H9 (cell line): Measurements from ENCODE around the gene C1QL1. TPM values are rescaled to one million over a fixed set of nuclear protein-coding genes. Genes with fewer than 3 reads are reported as not detected.

Source experiments
- DNase-seq: peaks from one replicate; pipeline ENCODE4 v3.0.0-alpha.2; 2017
- H2AFZ ChIP-seq: one replicate; pipeline ENCODE4 v1.6.1; 2013; ENCODE audit warnings: mild to moderate bottlenecking, low read length, control low read depth, moderate library complexity
- H2AK5ac ChIP-seq: 2 replicates; pipeline ENCODE4 v1.6.1; 2013; ENCODE audit warnings: low read length, control low read depth, mixed read lengths; ENCODE audit not compliant: insufficient read length
- H2BK120ac ChIP-seq: one replicate; pipeline ENCODE4 v1.6.1; 2013; ENCODE audit warnings: low read depth, mild to moderate bottlenecking, low read length, control low read depth, inconsistent platforms; ENCODE audit not compliant: poor library complexity, severe bottlenecking
- H2BK12ac ChIP-seq: 2 replicates; pipeline ENCODE4 v1.6.1; 2013; ENCODE audit warnings: low read length, control low read depth, mixed read lengths, low read depth; ENCODE audit not compliant: insufficient read length
- H2BK15ac ChIP-seq: 2 replicates; pipeline ENCODE4 v1.6.1; 2013; ENCODE audit warnings: low read depth, low read length, control low read depth
- H2BK20ac ChIP-seq: one replicate; pipeline ENCODE4 v1.6.1; 2013; ENCODE audit warnings: low read depth, mild to moderate bottlenecking, low read length, control low read depth, inconsistent platforms; ENCODE audit not compliant: poor library complexity, severe bottlenecking
- H2BK5ac ChIP-seq: 2 replicates; pipeline ENCODE4 v1.6.1; 2013; ENCODE audit warnings: low read length, control low read depth, mixed read lengths; ENCODE audit not compliant: insufficient read length
- H3K14ac ChIP-seq: 2 replicates; pipeline ENCODE4 v1.6.1; 2013; ENCODE audit warnings: low read length, control low read depth; ENCODE audit not compliant: insufficient read depth
- H3K18ac ChIP-seq: 2 replicates; pipeline ENCODE4 v1.6.1; 2013; ENCODE audit warnings: low read depth, mild to moderate bottlenecking, mixed read lengths, low read length, control low read depth; ENCODE audit not compliant: insufficient read length
- H3K23ac ChIP-seq: 2 replicates; pipeline ENCODE4 v1.6.1; 2013; ENCODE audit warnings: low read length, control low read depth, mixed read lengths, low read depth; ENCODE audit not compliant: insufficient read length
- H3K23me2 ChIP-seq: 2 replicates; pipeline ENCODE4 v1.6.1; 2013; ENCODE audit warnings: low read depth, mild to moderate bottlenecking, mixed read lengths, low read length, control low read depth; ENCODE audit not compliant: insufficient read length, poor library complexity, severe bottlenecking
- H3K27ac ChIP-seq: 2 replicates; pipeline ENCODE4 v1.5.1; 2013; ENCODE audit warnings: low read length, control low read depth, mixed read lengths, low read depth; ENCODE audit not compliant: insufficient read length
- H3K27me3 ChIP-seq: 2 replicates; pipeline ENCODE4 v1.6.1; 2013; ENCODE audit warnings: low read length, control low read depth, inconsistent platforms; ENCODE audit not compliant: insufficient read depth
- H3K4ac ChIP-seq: 2 replicates; pipeline ENCODE4 v1.6.1; 2013; ENCODE audit warnings: low read depth, mild to moderate bottlenecking, control low read depth, inconsistent platforms, low read length, moderate library complexity
- H3K4me1 ChIP-seq: 2 replicates; pipeline ENCODE4 v1.6.1; 2013; ENCODE audit warnings: low read length, control low read depth, inconsistent platforms; ENCODE audit not compliant: insufficient read depth
- H3K4me2 ChIP-seq: 2 replicates; pipeline ENCODE4 v1.6.1; 2013; ENCODE audit warnings: low read length, control low read depth, mixed read lengths; ENCODE audit not compliant: insufficient read length, insufficient read depth
- H3K56ac ChIP-seq: 2 replicates; pipeline ENCODE4 v1.6.1; 2013; ENCODE audit warnings: low read depth, mild to moderate bottlenecking, mixed read lengths, low read length, control low read depth; ENCODE audit not compliant: insufficient read length
- H3K79me1 ChIP-seq: 2 replicates; pipeline ENCODE4 v1.6.1; 2013; ENCODE audit warnings: low read depth, mild to moderate bottlenecking, moderate library complexity, low read length, control low read depth, inconsistent platforms; ENCODE audit not compliant: insufficient read depth, poor library complexity, severe bottlenecking
- H3K79me2 ChIP-seq: 2 replicates; pipeline ENCODE4 v1.6.1; 2013; ENCODE audit warnings: low read length, control low read depth, inconsistent platforms; ENCODE audit not compliant: insufficient read depth
- H3K9ac ChIP-seq: 2 replicates; pipeline ENCODE4 v1.6.1; 2013; ENCODE audit warnings: low read length, control low read depth, mixed read lengths; ENCODE audit not compliant: insufficient read length; ENCODE audit errors: extremely low read depth
- H3K9me3 ChIP-seq: one replicate; pipeline ENCODE4 v1.6.1; 2013; ENCODE audit warnings: low read depth, low read length, inconsistent platforms; ENCODE audit not compliant: control insufficient read depth
- H3T11ph ChIP-seq: one replicate; pipeline ENCODE4 v1.6.1; 2013; ENCODE audit warnings: mild to moderate bottlenecking, low read length, control low read depth, inconsistent platforms
- H4K20me1 ChIP-seq: one replicate; pipeline ENCODE4 v1.6.1; 2013; ENCODE audit not compliant: control insufficient read depth, insufficient read length, insufficient read depth
- H4K5ac ChIP-seq: 2 replicates; pipeline ENCODE4 v1.6.1; 2013; ENCODE audit warnings: low read depth, mild to moderate bottlenecking, mixed read lengths, low read length, control low read depth; ENCODE audit not compliant: insufficient read length
- H4K8ac ChIP-seq: replicated peaks from 2 replicates; pipeline ENCODE4 v1.6.1; 2013; ENCODE audit warnings: low read length, control low read depth, mixed read lengths, low read depth; ENCODE audit not compliant: insufficient read length
- H4K91ac ChIP-seq: 2 replicates; pipeline ENCODE4 v1.6.1; 2013; ENCODE audit warnings: low read depth, mild to moderate bottlenecking, moderate library complexity, mixed read lengths, low read length, control low read depth; ENCODE audit not compliant: insufficient read length
- H3K27ac Mint-ChIP-seq, 3 experiments: 2 replicates in 2 of 3; 3 replicates in 1 of 3; pipeline ENCODE4 v1.8.0; 2020 to 2021; ENCODE audit warnings: mixed read lengths in 3 of 3, mild to moderate bottlenecking in 1 of 3, moderate library complexity in 1 of 3
- H3K27me3 Mint-ChIP-seq: 2 replicates; pipeline ENCODE4 v1.8.0; 2021; ENCODE audit warnings: low read depth, mild to moderate bottlenecking, moderate library complexity, mixed read lengths
- H3K36me3 Mint-ChIP-seq, 3 experiments: 2 replicates in 2 of 3; 3 replicates in 1 of 3; pipeline ENCODE4 v1.8.0; 2020 to 2021; ENCODE audit warnings: low read depth in 3 of 3, mixed read lengths in 3 of 3; ENCODE audit not compliant: insufficient read depth in 1 of 3
- H3K4me1 Mint-ChIP-seq, 2 experiments: 2 replicates each; pipeline ENCODE4 v1.8.0; 2020; ENCODE audit warnings: mixed read lengths in 2 of 2
- H3K4me3 Mint-ChIP-seq, 2 experiments: 2 replicates in 1 of 2; 3 replicates in 1 of 2; pipeline ENCODE4 v1.8.0; 2020 to 2021; ENCODE audit warnings: mild to moderate bottlenecking in 2 of 2, mixed read lengths in 2 of 2, moderate library complexity in 1 of 2
- H3K9me3 Mint-ChIP-seq, 2 experiments: 2 replicates in 1 of 2; 3 replicates in 1 of 2; pipeline ENCODE4 v1.8.0; 2020; ENCODE audit warnings: mild to moderate bottlenecking in 2 of 2, mixed read lengths in 2 of 2, moderate library complexity in 1 of 2
- WGBS: extraction: QIAGEN DNeasy Blood & Tissue Kit; methylation state at CpG from one replicate; pipeline ENCODE4 v1.1.7; 2013; ENCODE audit warnings: missing lambda C conversion rate, low lambda C conversion rate, mixed read lengths; ENCODE audit not compliant: insufficient read length; ENCODE audit errors: extremely low coverage; 5-methylcytosine and 5-hydroxymethylcytosine counted together
- total RNA-seq: library from RNA; stranded (reverse); gene quantifications from 2 replicates; pipeline ENCODE4 v1.2.1, GENCODE V29; 2021
- TF ChIP-seq, protein P1 (sequence below): fragments of 200-600 bp; sonication (generic); conservative IDR thresholded peaks from 3 replicates; pipeline ENCODE4 v1.8.0; 2021; ENCODE audit warnings: antibody characterized with exemption, mild to moderate bottlenecking

The C1QL1 gene
- total RNA-seq, 1 experiment from 2014 or later: 6.0 TPM

DNA sequence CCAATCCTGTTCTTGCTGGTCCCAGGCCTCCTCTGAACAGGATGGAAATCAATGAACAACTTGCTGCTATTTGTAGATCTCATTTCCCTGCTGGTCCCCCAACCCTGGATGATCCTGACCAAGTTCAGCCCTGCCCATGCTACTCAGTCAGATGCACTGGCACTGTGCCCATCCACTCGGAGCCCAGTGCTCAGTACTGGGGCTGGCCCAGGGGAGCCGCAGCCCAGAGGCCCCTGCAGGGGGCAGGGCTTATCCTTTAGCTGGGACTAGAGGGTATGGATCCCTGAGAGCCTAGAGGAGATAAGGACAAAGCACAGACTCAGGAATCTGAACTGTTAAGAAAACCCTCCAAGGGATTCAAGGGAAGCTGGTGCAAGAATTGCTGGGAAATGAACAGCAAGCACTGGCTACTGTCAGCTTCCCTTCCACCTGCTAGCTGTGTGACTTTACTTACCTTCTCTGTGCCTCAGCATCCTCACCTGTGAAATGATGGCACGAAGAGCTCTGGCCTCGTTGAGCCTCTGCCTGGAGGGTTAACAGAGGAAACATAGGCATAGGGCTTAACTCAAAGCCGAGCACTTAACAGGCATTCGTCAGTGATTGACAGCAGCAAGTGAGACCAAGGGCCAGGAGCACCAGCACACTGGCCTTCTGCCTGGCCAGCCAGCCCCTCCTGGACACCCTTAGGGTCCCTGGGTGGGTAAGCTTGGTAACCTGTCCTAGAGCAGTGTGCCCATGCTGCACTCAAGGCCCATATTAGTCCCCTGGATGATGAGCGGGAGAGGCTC lies 29.8 kb upstream of the C1QL1 start:
- peaks cover 28% of the 10 kb centered on the region for H3K27me3 Mint-ChIP-seq
- H3K27ac ChIP-seq: no peak overlapping the region
- H4K20me1 ChIP-seq: no peaks in the 10 kb centered on the region
- H2AK5ac ChIP-seq: no peak overlapping the region
- H2BK20ac ChIP-seq: no peak overlapping the region
- DNase-seq: no peak
- H3K23ac ChIP-seq: no peak overlapping the region
- no peak overlapping the region for H3K18ac ChIP-seq
- no peaks in the 10 kb centered on the region for H3K79me2 ChIP-seq
- H3K14ac ChIP-seq: no peak overlapping the region; the same call in 1 of the 2 replicates
- H3K23me2 ChIP-seq: no peaks in the 10 kb centered on the region
- no peak overlapping the region for H2BK5ac ChIP-seq
- H2AFZ ChIP-seq: no peak overlapping the region
- H3K27me3 ChIP-seq: no peaks in the 10 kb centered on the region; the same call in 1 of the 2 replicates
- no peak overlapping the region for H3K9ac ChIP-seq
- no peak overlapping the region for H3K4me3 Mint-ChIP-seq
- no peak overlapping the region for H2BK120ac ChIP-seq
- no peak overlapping the region for H2BK15ac ChIP-seq
- no peak overlapping the region for H3K4ac ChIP-seq
- no peaks in the 10 kb centered on the region for H3K79me1 ChIP-seq
- no peaks in the 10 kb centered on the region; a peak in 2 of 7 replicates for H3K36me3 Mint-ChIP-seq
- no peak overlapping the region for H4K91ac ChIP-seq
- H3T11ph ChIP-seq: no peak overlapping the region
- H3K4me1 ChIP-seq: no peaks in the 10 kb centered on the region
- whole genome bisulfite sequencing: no CpG with 5 or more reads among the region's 7 CpGs
- no peak overlapping the region for H2BK12ac ChIP-seq
- TF ChIP-seq, protein P1, sequence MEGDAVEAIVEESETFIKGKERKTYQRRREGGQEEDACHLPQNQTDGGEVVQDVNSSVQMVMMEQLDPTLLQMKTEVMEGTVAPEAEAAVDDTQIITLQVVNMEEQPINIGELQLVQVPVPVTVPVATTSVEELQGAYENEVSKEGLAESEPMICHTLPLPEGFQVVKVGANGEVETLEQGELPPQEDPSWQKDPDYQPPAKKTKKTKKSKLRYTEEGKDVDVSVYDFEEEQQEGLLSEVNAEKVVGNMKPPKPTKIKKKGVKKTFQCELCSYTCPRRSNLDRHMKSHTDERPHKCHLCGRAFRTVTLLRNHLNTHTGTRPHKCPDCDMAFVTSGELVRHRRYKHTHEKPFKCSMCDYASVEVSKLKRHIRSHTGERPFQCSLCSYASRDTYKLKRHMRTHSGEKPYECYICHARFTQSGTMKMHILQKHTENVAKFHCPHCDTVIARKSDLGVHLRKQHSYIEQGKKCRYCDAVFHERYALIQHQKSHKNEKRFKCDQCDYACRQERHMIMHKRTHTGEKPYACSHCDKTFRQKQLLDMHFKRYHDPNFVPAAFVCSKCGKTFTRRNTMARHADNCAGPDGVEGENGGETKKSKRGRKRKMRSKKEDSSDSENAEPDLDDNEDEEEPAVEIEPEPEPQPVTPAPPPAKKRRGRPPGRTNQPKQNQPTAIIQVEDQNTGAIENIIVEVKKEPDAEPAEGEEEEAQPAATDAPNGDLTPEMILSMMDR: no peak
- H3K9me3 ChIP-seq: no peaks in the 10 kb centered on the region
- no peak overlapping the region for H3K27ac Mint-ChIP-seq
- peaks cover 7 to 11% of the 10 kb centered on the region in 2 experiments; a peak in 4 of 5 replicates for H3K9me3 Mint-ChIP-seq
- no peak overlapping the region for H4K5ac ChIP-seq
- H4K8ac ChIP-seq: no peak overlapping the region
- H3K4me1 Mint-ChIP-seq: peaks cover 11 to 18% of the 10 kb centered on the region in 2 experiments
- H3K4me2 ChIP-seq: no peak overlapping the region
- H3K56ac ChIP-seq: no peak overlapping the region
